H1 (cell line): ENCODE measurements around the gene RPL13A. TPM values are rescaled to one million over a fixed set of nuclear protein-coding genes. Genes with fewer than 3 reads are reported as not detected.

Experiments
- CTCF ChIA-PET: fragments of 300-600 bp; sonication (Branson Sonifier 250); formaldehyde crosslinking; loops from one replicate; lab custom pipeline; 2021; ENCODE audit not compliant: partially characterized antibody; lab: Charles Lee
- POLR2A ChIA-PET: fragments of 300-600 bp; sonication (Branson Sonifier 250); formaldehyde crosslinking; loops from one replicate; lab custom pipeline; 2021; ENCODE audit warnings: inconsistent platforms; ENCODE audit not compliant: partially characterized antibody; lab: Charles Lee
- DNase-seq, 2 experiments: peaks; one replicate each; pipeline versions ENCODE4 v3.0.0 to v3.0.0-alpha.2; 2010 to 2022; ENCODE audit warnings: low spot score in 2 of 2, low read depth in 1 of 2, mixed read lengths in 1 of 2
- FAIRE-seq: peaks from 2 replicates; lab custom pipeline; 2011; peaks lifted over from hg19 to GRCh38; lab: Jason Lieb, UNC
- H2AFZ ChIP-seq: 2 replicates; pipeline ENCODE4 v1.8.1; 2012; ENCODE audit warnings: low read length, inconsistent platforms
- H2AK5ac ChIP-seq: 2 replicates; pipeline ENCODE4 v1.6.1; 2013; ENCODE audit warnings: low read depth, low read length
- H2BK120ac ChIP-seq: replicated peaks from 2 replicates; pipeline ENCODE3; 2013; ENCODE audit warnings: low read depth, low read length, inconsistent platforms
- H2BK12ac ChIP-seq: 2 replicates; pipeline ENCODE4 v1.6.1; 2013; ENCODE audit warnings: low read depth, low read length
- H2BK15ac ChIP-seq: 2 replicates; pipeline ENCODE4 v1.6.1; 2013; ENCODE audit warnings: low read length
- H2BK20ac ChIP-seq: 2 replicates; pipeline ENCODE4 v1.6.1; 2013; ENCODE audit warnings: low read length
- H2BK5ac ChIP-seq: 2 replicates; pipeline ENCODE4 v1.6.1; 2013; ENCODE audit warnings: low read depth, low read length
- H3K14ac ChIP-seq: 2 replicates; pipeline ENCODE4 v1.6.1; 2013; ENCODE audit warnings: inconsistent platforms; ENCODE audit not compliant: insufficient read length
- H3K18ac ChIP-seq: 2 replicates; pipeline ENCODE4 v1.6.1; 2013; ENCODE audit warnings: low read length; ENCODE audit errors: extremely low read depth
- H3K23ac ChIP-seq: 2 replicates; pipeline ENCODE4 v1.6.1; 2013; ENCODE audit warnings: inconsistent platforms; ENCODE audit not compliant: insufficient read length
- H3K23me2 ChIP-seq: 2 replicates; pipeline ENCODE4 v1.6.1; 2013; ENCODE audit warnings: low read depth, low read length
- H3K27ac ChIP-seq: 2 replicates; pipeline ENCODE4 v1.6.1; 2011; ENCODE audit warnings: low read depth, low read length, inconsistent platforms
- H3K27me3 ChIP-seq, 4 experiments: replicated peaks in 1 of 4; 1 replicate in 1 of 4; 2 replicates in 3 of 4; pipeline versions ENCODE4 v1.6.1 to v1.8.1; 2011 to 2013; ENCODE audit warnings: low read length in 3 of 4, mild to moderate bottlenecking in 3 of 4, inconsistent platforms in 2 of 4, mixed read lengths in 2 of 4, moderate library complexity in 1 of 4; ENCODE audit not compliant: control insufficient read depth in 3 of 4, insufficient read depth in 3 of 4; ENCODE audit errors: extremely low read depth in 1 of 4
- H3K36me3 ChIP-seq, 4 experiments: 2 replicates each; pipeline versions ENCODE4 v1.6.1 to v1.8.1; 2011 to 2013; ENCODE audit warnings: mild to moderate bottlenecking in 4 of 4, low read length in 3 of 4, moderate library complexity in 2 of 4, control low read depth in 1 of 4, inconsistent platforms in 1 of 4; ENCODE audit not compliant: insufficient read depth in 4 of 4, control insufficient read depth in 2 of 4
- H3K4ac ChIP-seq: replicated peaks from 2 replicates; pipeline ENCODE3; 2013; ENCODE audit warnings: low read length, low read depth, mixed read lengths, inconsistent platforms; ENCODE audit not compliant: insufficient read length
- H3K4me1 ChIP-seq, 4 experiments: replicated peaks in 1 of 4; 1 replicate in 1 of 4; 2 replicates in 3 of 4; pipeline versions ENCODE4 v1.6.1 to v1.8.1; 2011 to 2013; ENCODE audit warnings: low read length in 3 of 4, inconsistent platforms in 2 of 4, mixed read lengths in 1 of 4; ENCODE audit not compliant: insufficient read depth in 4 of 4, control insufficient read depth in 3 of 4
- H3K4me2 ChIP-seq, 2 experiments: 2 replicates each; pipeline versions ENCODE4 v1.6.1 to v1.8.1; 2011 to 2013; ENCODE audit warnings: low read depth in 2 of 2, low read length in 2 of 2, control low read depth in 1 of 2, inconsistent platforms in 1 of 2, mild to moderate bottlenecking in 1 of 2; ENCODE audit not compliant: insufficient read depth in 1 of 2
- H3K4me3 ChIP-seq, 4 experiments: fragments of 200-600, 300-600 bp in 1 of 4; sonication (generic), shearing (Covaris generic), sonication (Bioruptor Twin) in 1 of 4; 2 replicates each; pipeline versions ENCODE4 v1.5.1 to v1.8.1; 2011 to 2016; ENCODE audit warnings: low read length in 4 of 4, low read depth in 3 of 4, control low read depth in 2 of 4, inconsistent platforms in 2 of 4, mild to moderate bottlenecking in 2 of 4, mixed read lengths in 1 of 4, moderate library complexity in 1 of 4; ENCODE audit not compliant: insufficient read depth in 2 of 4; ENCODE audit errors: extremely low read depth in 1 of 4
- H3K56ac ChIP-seq: replicated peaks from 2 replicates; pipeline ENCODE3; 2013; ENCODE audit warnings: low read depth, mild to moderate bottlenecking, mixed read lengths, low read length, inconsistent platforms; ENCODE audit not compliant: insufficient read length
- H3K79me1 ChIP-seq: 2 replicates; pipeline ENCODE4 v1.6.1; 2013; ENCODE audit warnings: low read depth, low read length, control low read depth
- H3K79me2 ChIP-seq, 2 experiments: 2 replicates each; pipeline versions ENCODE4 v1.6.1 to v1.8.1; 2012 to 2013; ENCODE audit warnings: low read length in 2 of 2, mild to moderate bottlenecking in 2 of 2, inconsistent platforms in 1 of 2; ENCODE audit not compliant: insufficient read depth in 2 of 2, control insufficient read depth in 1 of 2
- H3K9ac ChIP-seq, 4 experiments: replicated peaks in 1 of 4; 1 replicate in 1 of 4; 2 replicates in 3 of 4; pipeline versions ENCODE4 v1.6.1 to v1.8.1; 2011 to 2013; ENCODE audit warnings: low read depth in 3 of 4, low read length in 3 of 4, control low read depth in 2 of 4, mild to moderate bottlenecking in 2 of 4, moderate library complexity in 2 of 4, inconsistent platforms in 1 of 4; ENCODE audit errors: extremely low read depth in 1 of 4
- H3K9me3 ChIP-seq, 2 experiments: 2 replicates each; pipeline versions ENCODE4 v1.6.1 to v1.8.1; 2012 to 2013; ENCODE audit warnings: mild to moderate bottlenecking in 2 of 2, moderate library complexity in 2 of 2, control low read depth in 1 of 2, inconsistent platforms in 1 of 2, low read depth in 1 of 2, low read length in 1 of 2, mixed read lengths in 1 of 2; ENCODE audit not compliant: insufficient read depth in 2 of 2
- H4K20me1 ChIP-seq, 2 experiments: replicated peaks in 1 of 2; 2 replicates each; pipeline versions ENCODE3 to v1.8.1; 2011 to 2013; ENCODE audit warnings: inconsistent platforms in 2 of 2, low read length in 2 of 2, mild to moderate bottlenecking in 1 of 2; ENCODE audit not compliant: insufficient read depth in 2 of 2, control insufficient read depth in 1 of 2
- H4K5ac ChIP-seq: 2 replicates; pipeline ENCODE4 v1.6.1; 2013; ENCODE audit warnings: low read length, low read depth, mixed read lengths, inconsistent platforms; ENCODE audit not compliant: insufficient read length
- H4K8ac ChIP-seq: 2 replicates; pipeline ENCODE4 v1.8.0; 2013; ENCODE audit warnings: mild to moderate bottlenecking, moderate library complexity, low read length, inconsistent platforms; ENCODE audit not compliant: insufficient read depth; ENCODE audit errors: extremely low read depth
- H4K91ac ChIP-seq: replicated peaks from 2 replicates; pipeline ENCODE3; 2013; ENCODE audit warnings: low read length, mixed read lengths, inconsistent platforms; ENCODE audit not compliant: insufficient read length
- CREB1 ChIP-seq: IDR thresholded peaks from 2 replicates; pipeline ENCODE4 v1.6.1; 2012; ENCODE audit warnings: inconsistent platforms
- EZH2 ChIP-seq: fragments of 200-600 bp; sonication (generic); IDR thresholded peaks from 2 replicates; pipeline ENCODE4 v1.7.1; 2012; ENCODE audit warnings: low read depth, mild to moderate bottlenecking, moderate library complexity, low read length, inconsistent platforms; ENCODE audit not compliant: severe bottlenecking
- MAFK ChIP-seq: IDR thresholded peaks from 2 replicates; pipeline ENCODE4 v1.6.1; 2012; ENCODE audit warnings: low read depth, mild to moderate bottlenecking, improper control_type of control experiment, low read length
- SAP30 ChIP-seq: fragments of 300-600 bp; sonication (generic); IDR thresholded peaks from 2 replicates; pipeline ENCODE4 v1.7.1; 2012; ENCODE audit warnings: low read length, moderate library complexity, mild to moderate bottlenecking, inconsistent platforms; ENCODE audit not compliant: insufficient read depth, insufficient replicate concordance
- SP1 ChIP-seq: IDR thresholded peaks from 2 replicates; pipeline ENCODE4 v1.6.1; 2011; ENCODE audit warnings: low read depth, low read length
- SP4 ChIP-seq: IDR thresholded peaks from 2 replicates; pipeline ENCODE4 v1.6.1; 2012; ENCODE audit warnings: low read length, inconsistent platforms
- TAF7 ChIP-seq: optimal IDR thresholded peaks from 2 replicates; pipeline ENCODE3; 2011; ENCODE audit warnings: low read depth, mild to moderate bottlenecking, inconsistent platforms, low read length, moderate library complexity, borderline replicate concordance
- TCF12 ChIP-seq: IDR thresholded peaks from 2 replicates; pipeline ENCODE4 v1.6.1; 2011; ENCODE audit warnings: low read depth, mild to moderate bottlenecking, low read length
- TEAD4 ChIP-seq: IDR thresholded peaks from 2 replicates; pipeline ENCODE4 v1.6.1; 2012; ENCODE audit warnings: low read depth, low read length, inconsistent platforms, mixed read lengths
- WGBS, 2 experiments: shearing (Covaris generic) in 1 of 2; methylation state at CpG; one replicate each; pipeline versions ENCODE4 v1.1.6 to v1.1.7; 2013 to 2015; ENCODE audit warnings: low lambda C conversion rate in 2 of 2, mixed read lengths in 2 of 2, inconsistent platforms in 1 of 2, low coverage in 1 of 2, missing lambda C conversion rate in 1 of 2; ENCODE audit not compliant: insufficient replicate concordance in 2 of 2, insufficient coverage in 1 of 2, insufficient read length in 1 of 2; ENCODE audit errors: extremely low coverage in 1 of 2, missing lambda C conversion rate in 1 of 2; 5-methylcytosine and 5-hydroxymethylcytosine counted together
- polyA plus RNA-seq, 7 experiments: library from polyadenylated mRNA; depleted of rRNA in 3 of 7; stranded (reverse) in 5 of 7; unstranded in 2 of 7; fragments of >200 nt in 5 of 7; fragments of 200-250 nt in 2 of 7; gene quantifications; 1 replicate in 5 of 7; 2 replicates in 1 of 7; 4 replicates in 1 of 7; pipeline versions ENCODE4 v1.2.1 to v1.2.3, GENCODE V29; 2011 to 2013; ENCODE audit warnings: missing spikeins in 2 of 7, mixed read lengths in 2 of 7
- total RNA-seq: library from RNA; stranded (reverse); fragmentation: NEBNext Ultra II Directional; extraction: Animal tissue kit (Norgen Biotek cat#: 25700); gene quantifications from 2 replicates; pipeline ENCODE4 v1.2.1, GENCODE V29; 2021
- TF ChIP-seq, protein P1 (sequence below): IDR thresholded peaks from 2 replicates; pipeline ENCODE4 v1.6.1; 2011; ENCODE audit warnings: low read depth, mild to moderate bottlenecking, low read length; ENCODE audit not compliant: insufficient read depth
- TF ChIP-seq, protein P2 (sequence below): IDR thresholded peaks from 2 replicates; pipeline ENCODE4 v1.6.1; 2012; ENCODE audit warnings: low read length, inconsistent platforms

Gene RPL13A
- total and polyA plus RNA-seq, 2 of the 8 experiments (the other 6 are each of a cell fraction or from before 2014, with no cell fraction given), result 3,305 to 8,868 TPM

DNA sequence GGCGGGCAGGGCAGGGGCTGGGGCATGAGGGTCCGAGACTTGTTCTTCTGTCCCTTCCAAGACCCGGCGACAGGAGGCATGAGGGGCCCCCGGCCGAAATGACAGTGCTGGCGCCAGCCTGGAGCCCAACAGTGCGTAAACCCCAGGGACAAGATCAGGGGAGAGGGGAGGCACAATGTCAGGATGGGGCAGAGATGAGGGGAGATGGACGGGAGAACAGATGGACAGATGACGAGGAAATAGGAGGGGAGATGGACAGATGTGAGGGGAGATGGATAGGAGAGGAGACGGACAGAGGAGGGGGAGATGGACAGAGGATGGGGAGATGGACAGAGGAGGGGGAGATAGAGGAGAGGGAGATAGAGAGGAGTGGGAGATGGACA, 12.9 kb upstream of the RPL13A start:
- TF ChIP-seq SP4, result no peak
- TF ChIP-seq, protein P1, sequence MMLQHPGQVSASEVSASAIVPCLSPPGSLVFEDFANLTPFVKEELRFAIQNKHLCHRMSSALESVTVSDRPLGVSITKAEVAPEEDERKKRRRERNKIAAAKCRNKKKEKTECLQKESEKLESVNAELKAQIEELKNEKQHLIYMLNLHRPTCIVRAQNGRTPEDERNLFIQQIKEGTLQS, result no peak
- TF ChIP-seq TAF7, result no peak
- no peak for TF ChIP-seq MAFK
- TF ChIP-seq TCF12, result no peak
- no peak for TF ChIP-seq TEAD4
- TF ChIP-seq, protein P2, sequence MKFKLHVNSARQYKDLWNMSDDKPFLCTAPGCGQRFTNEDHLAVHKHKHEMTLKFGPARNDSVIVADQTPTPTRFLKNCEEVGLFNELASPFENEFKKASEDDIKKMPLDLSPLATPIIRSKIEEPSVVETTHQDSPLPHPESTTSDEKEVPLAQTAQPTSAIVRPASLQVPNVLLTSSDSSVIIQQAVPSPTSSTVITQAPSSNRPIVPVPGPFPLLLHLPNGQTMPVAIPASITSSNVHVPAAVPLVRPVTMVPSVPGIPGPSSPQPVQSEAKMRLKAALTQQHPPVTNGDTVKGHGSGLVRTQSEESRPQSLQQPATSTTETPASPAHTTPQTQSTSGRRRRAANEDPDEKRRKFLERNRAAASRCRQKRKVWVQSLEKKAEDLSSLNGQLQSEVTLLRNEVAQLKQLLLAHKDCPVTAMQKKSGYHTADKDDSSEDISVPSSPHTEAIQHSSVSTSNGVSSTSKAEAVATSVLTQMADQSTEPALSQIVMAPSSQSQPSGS, result no peak
- no peak for TF ChIP-seq CREB1
- TF ChIP-seq EZH2, result no peak
- no peak for TF ChIP-seq SAP30
- TF ChIP-seq SP1, result no peak
- POLR2A ChIA-PET, result interaction anchor here (4.7 to 6.8 kb wide), 2 partner anchors 19 to 22 kb away, joined by 29 to 50 read pairs; partner anchors contain the start of genes ALDH16A1, PIH1D1 and RPS11
- no peaks in the 10 kb centered on the region; the same call in 1 of the 2 replicates for H3K23me2 ChIP-seq
- H3K56ac ChIP-seq, result no peak overlapping the region
- H3K4ac ChIP-seq, result no peak overlapping the region
- H4K8ac ChIP-seq, result no peak overlapping the region
- 0 out of 2 replicates have a peak overlapping the region, but pooled peaks have one; percentile 27 for H2BK12ac ChIP-seq
- DNase-seq (no peak), FAIRE-seq (no peak)
- no peak overlapping the region for H2BK5ac ChIP-seq
- peaks cover 0 to 2% (median 0%) of the 10 kb centered on the region in 4 experiments; a peak in 2 of 8 replicates for H3K36me3 ChIP-seq
- H3K9ac ChIP-seq, result no peak overlapping the region
- 0 out of 7 replicates have a peak, but pooled peaks cover 0 to 5% (median 0%) of the 10 kb centered on the region in 4 experiments for H3K4me1 ChIP-seq
- no peak overlapping the region for H4K5ac ChIP-seq
- H2AFZ ChIP-seq, result no peak overlapping the region
- peak overlapping the region; percentile 9 to 48; a peak in 2 of 4 replicates for H3K4me2 ChIP-seq
- H4K91ac ChIP-seq, result no peak overlapping the region
- H3K23ac ChIP-seq, result no peak overlapping the region
- no peak overlapping the region for H2AK5ac ChIP-seq
- H3K27me3 ChIP-seq, result peaks cover 0 to 5% (median 0%) of the 10 kb centered on the region in 4 experiments; a peak in 4 of 7 replicates
- H2BK120ac ChIP-seq, result no peak overlapping the region
- no peaks in the 10 kb centered on the region for H3K79me2 ChIP-seq
- H3K9me3 ChIP-seq, result no peaks in the 10 kb centered on the region; a peak in 1 of 4 replicates
- H4K20me1 ChIP-seq, result no peaks in the 10 kb centered on the region
- no peak overlapping the region for H3K27ac ChIP-seq
- CTCF ChIA-PET, result interaction anchor here (0.6 to 4.7 kb wide), 6 partner anchors 8 to 96 kb away, joined by 3 to 22 read pairs (median 5); no protein-coding TSS in a partner anchor
- no peak overlapping the region for H3K14ac ChIP-seq
- peak overlapping the region; percentile 81; the same call in 1 of the 2 replicates for H2BK15ac ChIP-seq
- no peaks in the 10 kb centered on the region for H3K79me1 ChIP-seq
- H2BK20ac ChIP-seq, result no peak overlapping the region
- 80% methylated on average over 6 of the region's 11 CpGs; no CpG with 5 or more reads in 1 of the 2 experiments for WGBS, 2 experiments
- H3K4me3 ChIP-seq, result peak overlapping the region in 1 of 4 experiments; percentile 58; a peak in 1 of 8 replicates
- peak overlapping the region; percentile 32; the same call in 1 of the 2 replicates for H3K18ac ChIP-seq
